C4-2B (cell line): Measurements from ENCODE around the gene TACR1.
"Not testable (repeated sequence)": the region's sequence is repeated elsewhere in the genome, so short reads cannot be mapped to it uniquely, and the experiment has no call there.

Experiments used
- H3K27ac ChIP-seq: fragments of 450-650 bp; 2 replicates; pipeline ENCODE4 v1.5.1; 2017
- CTCF ChIP-seq: fragments of 450-650 bp; conservative IDR thresholded peaks from 2 replicates; pipeline ENCODE4 v1.5.1; 2017; ENCODE audit warnings: mild to moderate bottlenecking
- ZFX ChIP-seq: fragments of 450-650 bp; IDR thresholded peaks from 2 replicates; pipeline ENCODE4 v1.6.1; 2017

The TACR1 gene

GRCh38 chr2:75175456-75175855 lies 23.9 kb downstream of the TACR1 start:
- TF ChIP-seq CTCF (no peak), ZFX (no peak)
- no peak overlapping the region for H3K27ac ChIP-seq

GRCh38 chr2:75174981-75175380 lies 24.3 kb downstream of the TACR1 start:
- TF ChIP-seq CTCF: no peak
- no peak for TF ChIP-seq ZFX
- H3K27ac ChIP-seq: no peak overlapping the region

- TF ChIP-seq CTCF (no peak), ZFX (no peak)
- no peak overlapping the region for H3K27ac ChIP-seq
These were observed 24.8 kb downstream of the TACR1 start for GRCh38 chr2:75174519-75174918.

GRCh38 chr2:75173740-75174139 lies 25.6 kb downstream of the TACR1 start:
- no peak for TF ChIP-seq ZFX
- no peak for TF ChIP-seq CTCF
- no peak overlapping the region for H3K27ac ChIP-seq

- not testable (repeated sequence) for H3K27ac ChIP-seq
These were observed 27.9 kb downstream of the TACR1 start for GRCh38 chr2:75171423-75171822.

- H3K27ac ChIP-seq: no peak overlapping the region
- TF ChIP-seq CTCF: no peak
- no peak for TF ChIP-seq ZFX
These were observed 28.4 kb downstream of the TACR1 start for GRCh38 chr2:75170889-75171288.

- TF ChIP-seq CTCF: no peak
- TF ChIP-seq ZFX: no peak
- H3K27ac ChIP-seq: no peak overlapping the region
These were observed 31.1 kb downstream of the TACR1 start for GRCh38 chr2:75168186-75168585.

GRCh38 chr2:75166491-75166890 lies 32.8 kb downstream of the TACR1 start:
- TF ChIP-seq CTCF: no peak
- TF ChIP-seq ZFX: no peak
- H3K27ac ChIP-seq: no peak overlapping the region
